Fibroblast of the aortic adventitia (primary cell): ENCODE results near the gene SLC25A43. TPM values are rescaled to one million over a fixed set of nuclear protein-coding genes. Genes with fewer than 3 reads are reported as not detected.
A peak's percentile ranks its signal among the peaks of the same experiment; 100 is the strongest.

Experiments
- DNase-seq: peaks from one replicate; pipeline ENCODE4 v3.0.0-alpha.2; 2010; ENCODE audit warnings: low read depth
- H3K4me3 ChIP-seq: 2 replicates; pipeline ENCODE4 v1.5.1; 2011; ENCODE audit warnings: low read depth, mild to moderate bottlenecking, control low read depth, low read length, moderate library complexity
- total RNA-seq: library from RNA; depleted of rRNA; stranded (reverse); fragments of >200 nt; gene quantifications from 2 replicates; pipeline ENCODE4 v1.2.3, GENCODE V29; 2012; ENCODE audit warnings: low replicate concordance
- TF ChIP-seq, protein P1 (sequence below): IDR thresholded peaks from 2 replicates; pipeline ENCODE4 v1.5.1; 2011; ENCODE audit warnings: mild to moderate bottlenecking, low read length, control low read depth, inconsistent platforms; ENCODE audit not compliant: insufficient read depth

SLC25A43 gene
- total RNA-seq, 1 donor = 22.9 TPM

DNA sequence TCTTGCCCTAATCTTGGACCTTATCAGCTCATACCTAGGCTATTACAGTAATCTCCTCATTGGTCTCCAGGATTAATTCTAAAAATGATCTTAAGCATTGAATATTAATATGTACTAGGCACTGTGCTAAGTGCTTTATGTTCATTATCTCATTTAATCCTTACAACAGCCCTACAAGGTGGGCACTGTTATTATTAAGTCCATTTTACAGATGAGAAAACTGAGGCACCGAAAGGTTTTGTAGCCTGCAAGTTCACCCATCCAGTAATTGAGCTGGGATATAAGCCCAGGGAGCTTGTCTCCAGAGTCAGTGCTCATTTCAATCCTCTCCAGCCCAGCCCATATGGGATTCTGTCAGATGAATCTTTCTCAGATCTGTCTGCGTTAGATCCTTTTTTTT, 20.8 kb downstream of the SLC25A43 start:
- no peak for DNase-seq
- H3K4me3 ChIP-seq = no peak overlapping the region
- TF ChIP-seq, protein P1, sequence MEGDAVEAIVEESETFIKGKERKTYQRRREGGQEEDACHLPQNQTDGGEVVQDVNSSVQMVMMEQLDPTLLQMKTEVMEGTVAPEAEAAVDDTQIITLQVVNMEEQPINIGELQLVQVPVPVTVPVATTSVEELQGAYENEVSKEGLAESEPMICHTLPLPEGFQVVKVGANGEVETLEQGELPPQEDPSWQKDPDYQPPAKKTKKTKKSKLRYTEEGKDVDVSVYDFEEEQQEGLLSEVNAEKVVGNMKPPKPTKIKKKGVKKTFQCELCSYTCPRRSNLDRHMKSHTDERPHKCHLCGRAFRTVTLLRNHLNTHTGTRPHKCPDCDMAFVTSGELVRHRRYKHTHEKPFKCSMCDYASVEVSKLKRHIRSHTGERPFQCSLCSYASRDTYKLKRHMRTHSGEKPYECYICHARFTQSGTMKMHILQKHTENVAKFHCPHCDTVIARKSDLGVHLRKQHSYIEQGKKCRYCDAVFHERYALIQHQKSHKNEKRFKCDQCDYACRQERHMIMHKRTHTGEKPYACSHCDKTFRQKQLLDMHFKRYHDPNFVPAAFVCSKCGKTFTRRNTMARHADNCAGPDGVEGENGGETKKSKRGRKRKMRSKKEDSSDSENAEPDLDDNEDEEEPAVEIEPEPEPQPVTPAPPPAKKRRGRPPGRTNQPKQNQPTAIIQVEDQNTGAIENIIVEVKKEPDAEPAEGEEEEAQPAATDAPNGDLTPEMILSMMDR = no peak

DNA sequence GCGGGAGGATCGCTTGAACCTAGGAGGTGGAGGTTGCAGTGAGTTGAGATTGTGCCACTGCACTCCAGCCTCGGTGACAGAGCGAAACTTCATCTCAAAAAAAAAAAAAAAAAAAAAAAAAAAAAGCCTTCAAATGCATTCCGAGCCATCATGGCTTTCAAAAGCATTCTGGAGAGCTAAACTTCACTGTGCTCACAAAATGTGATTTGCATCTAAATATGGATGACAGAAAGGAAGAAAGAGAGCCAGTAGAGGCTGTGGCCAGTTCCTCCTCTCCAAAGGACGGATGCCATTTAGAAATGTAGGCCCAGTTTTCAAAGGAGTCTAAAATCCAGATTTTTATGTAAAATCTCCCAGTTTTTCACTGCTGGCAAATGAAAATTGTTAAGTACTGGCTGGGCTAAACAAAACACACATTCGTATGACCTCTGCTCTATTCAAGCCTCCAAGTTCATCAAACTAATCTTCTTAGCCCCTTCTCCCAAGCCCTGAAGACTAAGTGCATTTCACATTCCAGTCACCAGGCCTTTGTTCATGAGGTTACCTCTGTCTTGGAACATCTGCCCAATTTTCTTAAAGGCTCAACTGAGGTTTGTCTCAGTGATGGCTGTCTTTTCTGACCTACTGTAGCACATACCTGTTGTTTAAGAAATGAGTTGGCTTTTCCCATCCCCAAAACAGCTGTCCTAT, 22.0 kb downstream of the SLC25A43 start:
- DNase-seq = no peak
- TF ChIP-seq, protein P1 = no peak
- no peak overlapping the region for H3K4me3 ChIP-seq

DNA sequence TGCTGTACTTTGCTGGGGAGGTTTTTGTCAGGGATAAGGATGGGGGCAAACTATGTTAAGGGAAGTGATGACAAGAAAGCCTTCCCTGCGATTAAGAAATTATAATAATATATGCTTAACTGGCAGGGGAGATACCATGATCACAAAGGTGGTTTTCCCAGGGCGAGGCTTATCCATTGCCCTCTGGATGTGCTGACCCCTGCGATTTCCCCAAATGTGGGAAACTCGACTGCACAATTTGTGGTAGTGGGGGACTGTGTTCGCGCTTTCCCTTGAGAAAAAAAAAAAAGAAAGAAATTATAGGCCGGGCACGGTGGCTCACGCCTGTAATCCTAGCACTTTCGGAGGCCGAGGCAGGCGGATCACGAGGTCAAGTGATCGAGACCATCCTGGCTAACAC, 24.5 kb downstream of the SLC25A43 start:
- DNase-seq = peak; percentile 71
- TF ChIP-seq, protein P1 = no peak
- H3K4me3 ChIP-seq = no peak overlapping the region

DNA sequence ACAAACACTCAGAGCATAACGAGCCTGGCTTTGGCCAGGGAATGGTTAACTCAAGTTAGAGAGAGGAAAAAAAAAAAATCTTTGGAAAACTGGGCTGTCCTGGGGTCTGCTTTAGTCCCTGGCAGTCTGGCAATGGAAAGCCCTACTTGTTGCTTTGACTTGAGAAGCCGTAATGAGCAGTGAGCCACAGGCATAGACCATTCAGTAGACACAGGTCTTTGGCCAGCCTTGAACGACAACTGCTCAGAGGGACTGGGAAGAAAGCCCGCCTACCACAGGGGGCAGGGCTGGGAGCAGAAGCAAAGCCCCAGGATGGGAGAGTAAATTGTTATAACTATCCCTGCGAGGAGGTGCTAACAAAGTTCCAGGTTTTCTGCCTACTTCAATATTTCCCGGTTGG, 25.9 kb downstream of the SLC25A43 start:
- no peak overlapping the region for H3K4me3 ChIP-seq
- DNase-seq = no peak
- TF ChIP-seq, protein P1 = no peak

DNA sequence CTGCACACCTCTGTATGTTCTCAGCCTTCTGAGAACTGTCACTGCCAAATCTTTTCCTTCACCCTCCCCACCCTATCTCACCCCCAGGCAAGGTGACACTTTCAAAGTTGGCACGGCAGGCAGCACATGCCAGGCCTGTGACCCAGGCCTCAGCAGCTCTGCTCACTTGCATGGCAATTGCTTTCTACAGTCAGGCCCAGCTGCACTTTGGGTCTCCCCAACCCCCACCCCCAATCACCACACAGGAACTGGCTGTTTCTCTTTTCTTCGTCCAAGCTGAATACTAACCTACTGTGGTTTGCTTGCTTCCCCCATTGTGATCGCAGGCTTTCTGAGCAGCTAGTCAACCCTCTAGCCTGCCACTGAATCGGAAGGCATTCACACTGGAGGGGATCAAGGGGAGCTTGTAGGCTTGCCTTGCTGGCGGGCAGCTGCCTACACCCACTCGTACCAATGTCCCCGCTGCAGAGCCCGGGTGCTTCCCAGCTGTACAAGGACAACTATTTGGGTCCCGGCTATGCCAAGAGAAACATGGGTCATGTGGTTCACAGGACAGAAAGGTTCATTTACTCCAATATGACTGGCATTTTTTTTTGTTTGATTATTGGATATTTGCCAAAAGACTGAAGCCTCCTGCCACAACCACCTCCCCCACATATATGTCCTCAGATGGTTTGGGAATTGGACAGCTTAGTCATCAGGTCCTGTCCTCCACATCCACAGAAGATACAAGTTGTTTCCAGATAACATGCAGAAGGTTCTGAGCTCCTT, 28.1 kb downstream of the SLC25A43 start:
- DNase-seq = no peak

DNA sequence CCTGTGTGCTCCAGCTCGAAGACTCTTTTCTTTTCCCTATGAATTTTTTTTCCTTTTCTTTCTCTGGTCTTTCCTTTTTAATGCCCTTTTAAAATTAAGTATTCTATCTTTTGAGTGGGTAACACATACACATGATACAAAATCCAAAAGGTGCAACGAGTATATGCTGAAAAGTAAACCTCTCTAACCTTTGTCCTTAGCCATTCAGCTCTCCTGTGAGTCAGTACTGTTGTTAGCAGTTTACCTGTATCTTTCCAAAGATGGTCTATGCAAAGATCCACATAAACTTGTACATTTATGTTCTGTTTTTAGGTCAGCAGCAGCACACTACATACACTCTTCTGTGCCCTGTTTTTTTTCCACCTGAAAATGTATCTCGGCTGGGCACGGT, 28.7 kb downstream of the SLC25A43 start:
- TF ChIP-seq, protein P1 = no peak
- no peak for DNase-seq
- H3K4me3 ChIP-seq = no peak overlapping the region

More for the DNA sequence above, 28.1 kb downstream of the SLC25A43 start:
- H3K4me3 ChIP-seq = no peak overlapping the region
- TF ChIP-seq, protein P1 = no peak
